K562 treated with DMSO at 1 percent for 48 hours (cell line): Measurements from ENCODE around the gene CRYBA2. TPM values are rescaled to one million over a fixed set of nuclear protein-coding genes. Genes with fewer than 3 reads are reported as not detected.

Source experiments
- total RNA-seq: library from RNA; unstranded; fragments of 300-600 nt; gene quantifications from 2 replicates; pipeline ENCODE4 v1.2.3, GENCODE V29; 2022; ENCODE audit warnings: low replicate concordance; ENCODE audit errors: extremely low read depth

CRYBA2 gene, protein sequence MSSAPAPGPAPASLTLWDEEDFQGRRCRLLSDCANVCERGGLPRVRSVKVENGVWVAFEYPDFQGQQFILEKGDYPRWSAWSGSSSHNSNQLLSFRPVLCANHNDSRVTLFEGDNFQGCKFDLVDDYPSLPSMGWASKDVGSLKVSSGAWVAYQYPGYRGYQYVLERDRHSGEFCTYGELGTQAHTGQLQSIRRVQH
- not detected in 2 replicates for total RNA-seq

GRCh38 chr2:218993345-218994315 is at the start of gene CRYBA2:
CRYBA2 (minus strand) TSS chr2:218993422; CDS start chr2:218993176, 246 bp downstream.

DNA sequence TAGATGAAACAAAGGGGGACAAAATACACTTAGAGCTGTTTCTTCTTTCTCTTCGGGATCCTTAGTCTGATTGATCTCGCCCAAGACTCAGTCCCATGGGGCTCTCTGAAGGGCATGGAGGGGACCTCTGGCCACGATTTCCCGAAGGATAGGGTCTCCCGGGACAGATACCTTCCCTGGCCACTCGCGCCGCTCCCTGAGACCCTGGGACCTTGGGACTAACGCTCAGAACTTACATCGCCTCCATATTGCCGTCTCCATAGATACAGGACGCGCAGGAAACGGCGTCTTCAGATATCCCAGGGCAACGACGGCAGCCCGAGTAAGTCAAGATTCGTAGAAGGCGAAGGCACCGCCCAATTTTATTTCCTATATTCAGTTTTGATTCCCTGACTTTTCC is 48.0 kb upstream of the CRYBA2 start, which contains the start of gene CFAP65:
CFAP65 (minus strand) TSS at position 265 of the 400 bp plus-strand sequence. CDS start 2,468 bp downstream, outside the sequence.

GRCh38 chr2:218985021-218985324 is 8.2 kb downstream of the CRYBA2 start, which contains the start of gene FEV:
FEV (minus strand) TSS chr2:218985184; CDS start chr2:218985075, 109 bp downstream.

GRCh38 chr2:218959141-218959731 is 34.0 kb downstream of the CRYBA2 start, which contains the start of gene CDK5R2:
CDK5R2 (plus strand) TSS chr2:218959666; CDS start chr2:218959821, 155 bp downstream.

Other genes starting within 250 kb of the CRYBA2 start
- not detected in 2 replicates for gene CYP27A1, start 211.3 kb downstream of the CRYBA2 start, total RNA-seq
- not detected in 2 replicates for gene PRKAG3, start 161.6 kb downstream of the CRYBA2 start, total RNA-seq
- not detected in 2 replicates for gene WNT6, start 133.6 kb downstream of the CRYBA2 start, total RNA-seq
- gene WNT10A, start 112.6 kb downstream of the CRYBA2 start, total RNA-seq: not detected in 2 replicates
- not detected in 2 replicates for gene CDK5R2, start 33.8 kb downstream of the CRYBA2 start, total RNA-seq
- not detected in 2 replicates for gene FEV, start 8.2 kb downstream of the CRYBA2 start, total RNA-seq
- not detected in 2 replicates for gene CFAP65, start 48.1 kb upstream of the CRYBA2 start, total RNA-seq
- not detected in 2 replicates for gene IHH, start 67.5 kb upstream of the CRYBA2 start, total RNA-seq
- not detected in 2 replicates for gene NHEJ1, start 167.4 kb upstream of the CRYBA2 start, total RNA-seq
- not detected in 2 replicates for gene SLC23A3, start 176.6 kb upstream of the CRYBA2 start, total RNA-seq
- gene CNPPD1, start 183.5 kb upstream of the CRYBA2 start, total RNA-seq: not detected in 2 replicates
- gene RETREG2, start 184.9 kb upstream of the CRYBA2 start, total RNA-seq: not detected in 2 replicates
- not detected in 2 replicates for gene ZFAND2B, start 213.4 kb upstream of the CRYBA2 start, total RNA-seq
- gene ABCB6, start 225.5 kb upstream of the CRYBA2 start, total RNA-seq: not detected in 2 replicates
- gene ATG9A, start 236.2 kb upstream of the CRYBA2 start, total RNA-seq: not detected in 2 replicates
- not detected in 2 replicates for gene ANKZF1, start 236.4 kb upstream of the CRYBA2 start, total RNA-seq